Measurements from ENCODE around the gene HCCS. TPM values are rescaled to one million over a fixed set of nuclear protein-coding genes. Genes with fewer than 3 reads are reported as not detected.

HCCS gene
- total and polyA plus RNA-seq, 2 experiments from 2014 or later = 18.6 to 27.7 TPM

DNA sequence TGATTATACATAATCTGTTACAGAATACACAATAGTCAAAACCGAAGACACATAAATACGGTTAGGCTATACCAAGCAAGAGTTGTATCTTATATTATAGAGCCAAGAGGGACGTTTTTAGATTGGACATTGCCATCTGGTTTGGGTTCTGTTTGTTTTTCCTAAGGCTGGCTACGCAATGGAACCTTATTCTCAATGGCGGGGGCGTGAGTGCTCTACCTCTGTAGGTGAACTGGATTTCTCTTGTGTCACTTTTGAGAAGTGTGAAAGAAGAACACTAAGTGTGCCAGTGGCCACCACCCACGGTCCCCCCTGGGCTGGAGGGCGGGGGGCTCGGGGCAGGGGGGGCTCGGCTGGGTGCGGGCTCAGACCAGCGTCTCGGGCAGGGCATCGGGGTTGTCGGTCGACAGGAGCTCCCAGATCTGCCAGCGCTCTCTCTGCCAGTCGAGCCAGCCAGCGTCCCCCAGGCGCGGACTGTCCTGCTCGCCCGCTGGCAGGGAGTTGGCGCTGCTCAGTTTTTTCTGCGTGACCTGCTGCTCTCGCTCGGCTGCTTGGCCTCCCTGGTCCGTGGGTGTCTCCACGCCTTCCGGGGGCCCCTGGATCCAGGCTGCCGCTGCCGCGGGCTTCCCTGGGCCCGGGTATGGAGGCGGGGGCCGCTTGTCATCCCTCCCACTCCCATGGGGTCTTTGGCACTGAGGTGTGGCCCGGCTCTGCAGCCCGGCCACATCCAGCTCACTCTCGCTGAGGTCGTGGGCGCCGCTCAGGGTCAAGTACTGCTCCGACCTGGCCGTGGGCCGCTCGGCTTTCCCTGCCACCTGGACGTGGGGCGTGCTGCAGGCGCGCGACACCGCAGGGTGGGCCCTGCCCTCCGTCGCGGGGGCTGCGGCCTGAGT is 27.6 kb downstream of the HCCS start:
- Histone ChIP-seq H3K27me3 (ENCODE audit: insufficient read depth) (no peaks in the 10 kb centered on the region), H3K27ac (ENCODE audit: low read depth) (no peak overlapping the region), H3K4me1 (ENCODE audit: insufficient read depth) (no peaks in the 10 kb centered on the region), H3K4me3 (no peak overlapping the region), H2AFZ (no peak overlapping the region), H3K79me2 (replicated peaks; ENCODE audit: insufficient read depth) (no peaks in the 10 kb centered on the region), H3K36me3 (ENCODE audit: insufficient read depth) (no peaks in the 10 kb centered on the region), H3F3A (replicated peaks; ENCODE audit: low read depth) (no peaks in the 10 kb centered on the region), H3K9me2 (ENCODE audit: insufficient read depth) (no peaks in the 10 kb centered on the region), H3K4me2 (no peak overlapping the region), H4K20me1 (replicated peaks; ENCODE audit: insufficient read depth) (no peaks in the 10 kb centered on the region)
- no peak for ATAC-seq
- H3K27ac Mint-ChIP-seq = no peak overlapping the region
- DNase-seq (ENCODE audit: low spot score) = no peak
- H3K9me3 Mint-ChIP-seq = no peaks in the 10 kb centered on the region
- H3K27me3 Mint-ChIP-seq (ENCODE audit: insufficient read depth, low read depth, poor library complexity) = no peaks in the 10 kb centered on the region
- TF ChIP-seq EZH2phosphoT487 (IDR thresholded peaks at IDR 0.05; ENCODE audit: unreplicated experiment) (no peak), POLR2AphosphoS5 (IDR thresholded peaks at IDR 0.05; ENCODE audit: low read depth) (no peak), ZNF331 (CRISPR knock-in tag; IDR thresholded peaks at IDR 0.05; ENCODE audit: low read depth) (no peak), STAT1 (IDR thresholded peaks at IDR 0.05; ENCODE audit: unreplicated experiment) (no peak), ZNF114 (CRISPR knock-in tag; IDR thresholded peaks at IDR 0.05) (no peak), EZH2 (IDR thresholded peaks at IDR 0.05; ENCODE audit: low read depth, unreplicated experiment) (no peak), NANOG (IDR thresholded peaks at IDR 0.05; ENCODE audit: borderline replicate concordance) (no peak), CREB1 (CRISPR knock-in tag; IDR thresholded peaks at IDR 0.05; ENCODE audit: low read depth) (no peak)
- TF ChIP-seq, protein P1, sequence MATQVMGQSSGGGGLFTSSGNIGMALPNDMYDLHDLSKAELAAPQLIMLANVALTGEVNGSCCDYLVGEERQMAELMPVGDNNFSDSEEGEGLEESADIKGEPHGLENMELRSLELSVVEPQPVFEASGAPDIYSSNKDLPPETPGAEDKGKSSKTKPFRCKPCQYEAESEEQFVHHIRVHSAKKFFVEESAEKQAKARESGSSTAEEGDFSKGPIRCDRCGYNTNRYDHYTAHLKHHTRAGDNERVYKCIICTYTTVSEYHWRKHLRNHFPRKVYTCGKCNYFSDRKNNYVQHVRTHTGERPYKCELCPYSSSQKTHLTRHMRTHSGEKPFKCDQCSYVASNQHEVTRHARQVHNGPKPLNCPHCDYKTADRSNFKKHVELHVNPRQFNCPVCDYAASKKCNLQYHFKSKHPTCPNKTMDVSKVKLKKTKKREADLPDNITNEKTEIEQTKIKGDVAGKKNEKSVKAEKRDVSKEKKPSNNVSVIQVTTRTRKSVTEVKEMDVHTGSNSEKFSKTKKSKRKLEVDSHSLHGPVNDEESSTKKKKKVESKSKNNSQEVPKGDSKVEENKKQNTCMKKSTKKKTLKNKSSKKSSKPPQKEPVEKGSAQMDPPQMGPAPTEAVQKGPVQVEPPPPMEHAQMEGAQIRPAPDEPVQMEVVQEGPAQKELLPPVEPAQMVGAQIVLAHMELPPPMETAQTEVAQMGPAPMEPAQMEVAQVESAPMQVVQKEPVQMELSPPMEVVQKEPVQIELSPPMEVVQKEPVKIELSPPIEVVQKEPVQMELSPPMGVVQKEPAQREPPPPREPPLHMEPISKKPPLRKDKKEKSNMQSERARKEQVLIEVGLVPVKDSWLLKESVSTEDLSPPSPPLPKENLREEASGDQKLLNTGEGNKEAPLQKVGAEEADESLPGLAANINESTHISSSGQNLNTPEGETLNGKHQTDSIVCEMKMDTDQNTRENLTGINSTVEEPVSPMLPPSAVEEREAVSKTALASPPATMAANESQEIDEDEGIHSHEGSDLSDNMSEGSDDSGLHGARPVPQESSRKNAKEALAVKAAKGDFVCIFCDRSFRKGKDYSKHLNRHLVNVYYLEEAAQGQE (IDR thresholded peaks at IDR 0.05; ENCODE audit: unreplicated experiment) = no peak
- TF ChIP-seq, protein P2, sequence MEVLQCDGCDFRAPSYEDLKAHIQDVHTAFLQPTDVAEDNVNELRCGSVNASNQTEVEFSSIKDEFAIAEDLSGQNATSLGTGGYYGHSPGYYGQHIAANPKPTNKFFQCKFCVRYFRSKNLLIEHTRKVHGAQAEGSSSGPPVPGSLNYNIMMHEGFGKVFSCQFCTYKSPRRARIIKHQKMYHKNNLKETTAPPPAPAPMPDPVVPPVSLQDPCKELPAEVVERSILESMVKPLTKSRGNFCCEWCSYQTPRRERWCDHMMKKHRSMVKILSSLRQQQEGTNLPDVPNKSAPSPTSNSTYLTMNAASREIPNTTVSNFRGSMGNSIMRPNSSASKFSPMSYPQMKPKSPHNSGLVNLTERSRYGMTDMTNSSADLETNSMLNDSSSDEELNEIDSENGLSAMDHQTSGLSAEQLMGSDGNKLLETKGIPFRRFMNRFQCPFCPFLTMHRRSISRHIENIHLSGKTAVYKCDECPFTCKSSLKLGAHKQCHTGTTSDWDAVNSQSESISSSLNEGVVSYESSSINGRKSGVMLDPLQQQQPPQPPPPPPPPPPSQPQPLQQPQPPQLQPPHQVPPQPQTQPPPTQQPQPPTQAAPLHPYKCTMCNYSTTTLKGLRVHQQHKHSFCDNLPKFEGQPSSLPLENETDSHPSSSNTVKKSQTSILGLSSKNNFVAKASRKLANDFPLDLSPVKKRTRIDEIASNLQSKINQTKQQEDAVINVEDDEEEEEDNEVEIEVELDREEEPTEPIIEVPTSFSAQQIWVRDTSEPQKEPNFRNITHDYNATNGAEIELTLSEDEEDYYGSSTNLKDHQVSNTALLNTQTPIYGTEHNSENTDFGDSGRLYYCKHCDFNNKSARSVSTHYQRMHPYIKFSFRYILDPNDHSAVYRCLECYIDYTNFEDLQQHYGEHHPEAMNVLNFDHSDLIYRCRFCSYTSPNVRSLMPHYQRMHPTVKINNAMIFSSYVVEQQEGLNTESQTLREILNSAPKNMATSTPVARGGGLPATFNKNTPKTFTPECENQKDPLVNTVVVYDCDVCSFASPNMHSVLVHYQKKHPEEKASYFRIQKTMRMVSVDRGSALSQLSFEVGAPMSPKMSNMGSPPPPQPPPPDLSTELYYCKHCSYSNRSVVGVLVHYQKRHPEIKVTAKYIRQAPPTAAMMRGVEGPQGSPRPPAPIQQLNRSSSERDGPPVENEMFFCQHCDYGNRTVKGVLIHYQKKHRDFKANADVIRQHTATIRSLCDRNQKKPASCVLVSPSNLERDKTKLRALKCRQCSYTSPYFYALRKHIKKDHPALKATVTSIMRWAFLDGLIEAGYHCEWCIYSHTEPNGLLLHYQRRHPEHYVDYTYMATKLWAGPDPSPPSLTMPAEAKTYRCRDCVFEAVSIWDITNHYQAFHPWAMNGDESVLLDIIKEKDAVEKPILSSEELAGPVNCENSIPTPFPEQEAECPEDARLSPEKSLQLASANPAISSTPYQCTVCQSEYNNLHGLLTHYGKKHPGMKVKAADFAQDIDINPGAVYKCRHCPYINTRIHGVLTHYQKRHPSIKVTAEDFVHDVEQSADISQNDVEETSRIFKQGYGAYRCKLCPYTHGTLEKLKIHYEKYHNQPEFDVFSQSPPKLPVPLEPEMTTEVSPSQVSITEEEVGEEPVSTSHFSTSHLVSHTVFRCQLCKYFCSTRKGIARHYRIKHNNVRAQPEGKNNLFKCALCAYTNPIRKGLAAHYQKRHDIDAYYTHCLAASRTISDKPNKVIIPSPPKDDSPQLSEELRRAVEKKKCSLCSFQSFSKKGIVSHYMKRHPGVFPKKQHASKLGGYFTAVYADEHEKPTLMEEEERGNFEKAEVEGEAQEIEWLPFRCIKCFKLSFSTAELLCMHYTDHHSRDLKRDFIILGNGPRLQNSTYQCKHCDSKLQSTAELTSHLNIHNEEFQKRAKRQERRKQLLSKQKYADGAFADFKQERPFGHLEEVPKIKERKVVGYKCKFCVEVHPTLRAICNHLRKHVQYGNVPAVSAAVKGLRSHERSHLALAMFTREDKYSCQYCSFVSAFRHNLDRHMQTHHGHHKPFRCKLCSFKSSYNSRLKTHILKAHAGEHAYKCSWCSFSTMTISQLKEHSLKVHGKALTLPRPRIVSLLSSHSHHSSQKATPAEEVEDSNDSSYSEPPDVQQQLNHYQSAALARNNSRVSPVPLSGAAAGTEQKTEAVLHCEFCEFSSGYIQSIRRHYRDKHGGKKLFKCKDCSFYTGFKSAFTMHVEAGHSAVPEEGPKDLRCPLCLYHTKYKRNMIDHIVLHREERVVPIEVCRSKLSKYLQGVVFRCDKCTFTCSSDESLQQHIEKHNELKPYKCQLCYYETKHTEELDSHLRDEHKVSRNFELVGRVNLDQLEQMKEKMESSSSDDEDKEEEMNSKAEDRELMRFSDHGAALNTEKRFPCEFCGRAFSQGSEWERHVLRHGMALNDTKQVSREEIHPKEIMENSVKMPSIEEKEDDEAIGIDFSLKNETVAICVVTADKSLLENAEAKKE (CRISPR knock-in tag; IDR thresholded peaks at IDR 0.05) = no peak
- TF ChIP-seq, protein P3, sequence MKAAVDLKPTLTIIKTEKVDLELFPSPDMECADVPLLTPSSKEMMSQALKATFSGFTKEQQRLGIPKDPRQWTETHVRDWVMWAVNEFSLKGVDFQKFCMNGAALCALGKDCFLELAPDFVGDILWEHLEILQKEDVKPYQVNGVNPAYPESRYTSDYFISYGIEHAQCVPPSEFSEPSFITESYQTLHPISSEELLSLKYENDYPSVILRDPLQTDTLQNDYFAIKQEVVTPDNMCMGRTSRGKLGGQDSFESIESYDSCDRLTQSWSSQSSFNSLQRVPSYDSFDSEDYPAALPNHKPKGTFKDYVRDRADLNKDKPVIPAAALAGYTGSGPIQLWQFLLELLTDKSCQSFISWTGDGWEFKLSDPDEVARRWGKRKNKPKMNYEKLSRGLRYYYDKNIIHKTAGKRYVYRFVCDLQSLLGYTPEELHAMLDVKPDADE (IDR thresholded peaks at IDR 0.05) = no peak
- peaks cover 3% of the 10 kb centered on the region; the same call in 1 of the 3 replicates for H3K4me1 Mint-ChIP-seq
- no peak overlapping the region for H3K4me3 Mint-ChIP-seq
- no peaks in the 10 kb centered on the region for H3K36me3 Mint-ChIP-seq (ENCODE audit: low read depth)

All from GM23338 (cell line).